Dermis lymphatic vessel endothelial cell (primary cell): ENCODE data around the gene NEUROG1. TPM values are rescaled to one million over a fixed set of nuclear protein-coding genes. Genes with fewer than 3 reads are reported as not detected.

ENCODE experiments used
- total RNA-seq: library from RNA; depleted of rRNA; stranded (reverse); fragments of >200 nt; gene quantifications from 2 replicates; pipeline ENCODE4 v1.2.1, GENCODE V29; 2014

Gene NEUROG1
- total RNA-seq: not detected in 2 replicates

GRCh38 chr5:135535820-135536801, at the start of gene NEUROG1:
NEUROG1 (minus strand) TSS chr5:135535964; CDS start chr5:135535690, 274 bp downstream.

GRCh38 chr5:135578685-135579341, 43.0 kb upstream of the NEUROG1 start, which contains the start of gene CXCL14:
CXCL14 (minus strand) TSS chr5:135578991; CDS start chr5:135578778, 213 bp downstream.

Other genes starting within 250 kb of the NEUROG1 start
- gene MACROH2A1, start 136.7 kb downstream of the NEUROG1 start, total RNA-seq: 139 and 170 TPM in 2 replicates
- not detected in 2 replicates for gene DCANP1, start 88.6 kb downstream of the NEUROG1 start, total RNA-seq
- not detected in 2 replicates for gene TIFAB, start 83.6 kb downstream of the NEUROG1 start, total RNA-seq
- gene CXCL14, start 43.0 kb upstream of the NEUROG1 start, total RNA-seq: not detected in 2 replicates